ENCODE results near the gene ANKRD10.

Gene ANKRD10

GRCh38 chr13:110913322-110914080 is 1.4 kb downstream of the ANKRD10 start:
- Histone ChIP-seq H3K36me3 (ENCODE audit: insufficient read depth, low read length) (peaks cover 16% of the 10 kb centered on the region), H3K9ac (ENCODE audit: low read length) (peak overlapping the region; percentile 77), H3K9me3 (ENCODE audit: low read length) (no peaks in the 10 kb centered on the region), H3K4me3 (ENCODE audit: low read depth in 1 of 2, low read length in 2 of 2) (peak overlapping the region; percentile 88 to 93), H3K4me1 (ENCODE audit: insufficient read depth, low read length) (peaks cover 44% of the 10 kb centered on the region), H3K27ac (ENCODE audit: low read depth, low read length) (peak overlapping the region; percentile 97), H3K27me3 (ENCODE audit: control insufficient read depth in 1 of 2, insufficient read depth in 2 of 2, low read length in 2 of 2) (no peaks in the 10 kb centered on the region)

GRCh38 chr13:110912651-110913051 is 2.2 kb downstream of the ANKRD10 start:
- peak overlapping the region; percentile 77 for H3K9ac ChIP-seq (ENCODE audit: low read length)
- peaks cover 18% of the 10 kb centered on the region for H3K36me3 ChIP-seq (ENCODE audit: insufficient read depth, low read length)
- H3K27ac ChIP-seq (ENCODE audit: low read depth, low read length), result peak overlapping the region; percentile 97
- no peaks in the 10 kb centered on the region for H3K9me3 ChIP-seq (ENCODE audit: low read length)
- peaks cover 53% of the 10 kb centered on the region for H3K4me1 ChIP-seq (ENCODE audit: insufficient read depth, low read length)
- H3K4me3 ChIP-seq (ENCODE audit: low read depth in 1 of 2, low read length in 2 of 2), result peak overlapping the region in 1 of 2 donors; percentile 88
- H3K27me3 ChIP-seq (ENCODE audit: control insufficient read depth in 1 of 2, insufficient read depth in 2 of 2, low read length in 2 of 2), result no peaks in the 10 kb centered on the region

- Histone ChIP-seq H3K27ac (ENCODE audit: low read depth, low read length) (peak overlapping the region; percentile 97), H3K4me3 (ENCODE audit: low read depth in 1 of 2, low read length in 2 of 2) (peak overlapping the region in 1 of 2 donors; percentile 88), H3K9ac (ENCODE audit: low read length) (peak overlapping the region; percentile 77), H3K4me1 (ENCODE audit: insufficient read depth, low read length) (peaks cover 58% of the 10 kb centered on the region), H3K36me3 (ENCODE audit: insufficient read depth, low read length) (peaks cover 18% of the 10 kb centered on the region), H3K9me3 (ENCODE audit: low read length) (no peaks in the 10 kb centered on the region), H3K27me3 (ENCODE audit: control insufficient read depth in 1 of 2, insufficient read depth in 2 of 2, low read length in 2 of 2) (no peaks in the 10 kb centered on the region)
Measured at GRCh38 chr13:110911880-110912279, 3.0 kb downstream of the ANKRD10 start.

- Histone ChIP-seq H3K27ac (ENCODE audit: low read depth, low read length) (no peak overlapping the region), H3K9me3 (ENCODE audit: low read length) (no peaks in the 10 kb centered on the region), H3K9ac (ENCODE audit: low read length) (no peak overlapping the region), H3K36me3 (ENCODE audit: insufficient read depth, low read length) (peaks cover 18% of the 10 kb centered on the region), H3K27me3 (ENCODE audit: control insufficient read depth in 1 of 2, insufficient read depth in 2 of 2, low read length in 2 of 2) (no peaks in the 10 kb centered on the region), H3K4me3 (ENCODE audit: low read depth in 1 of 2, low read length in 2 of 2) (no peak overlapping the region), H3K4me1 (ENCODE audit: insufficient read depth, low read length) (peaks cover 65% of the 10 kb centered on the region)
Measured at GRCh38 chr13:110910013-110910890, 4.6 kb downstream of the ANKRD10 start.

GRCh38 chr13:110907951-110908898 is 6.6 kb downstream of the ANKRD10 start:
- no peak overlapping the region for H3K9ac ChIP-seq (ENCODE audit: low read length)
- no peak overlapping the region for H3K4me3 ChIP-seq (ENCODE audit: low read depth in 1 of 2, low read length in 2 of 2)
- H3K4me1 ChIP-seq (ENCODE audit: insufficient read depth, low read length), result peaks cover 60% of the 10 kb centered on the region
- no peaks in the 10 kb centered on the region for H3K9me3 ChIP-seq (ENCODE audit: low read length)
- H3K36me3 ChIP-seq (ENCODE audit: insufficient read depth, low read length), result peaks cover 27% of the 10 kb centered on the region
- no peak overlapping the region for H3K27ac ChIP-seq (ENCODE audit: low read depth, low read length)
- no peaks in the 10 kb centered on the region for H3K27me3 ChIP-seq (ENCODE audit: control insufficient read depth in 1 of 2, insufficient read depth in 2 of 2, low read length in 2 of 2)

GRCh38 chr13:110907301-110907700 is 7.6 kb downstream of the ANKRD10 start:
- Histone ChIP-seq H3K4me3 (ENCODE audit: low read depth in 1 of 2, low read length in 2 of 2) (no peak overlapping the region), H3K9ac (ENCODE audit: low read length) (no peak overlapping the region), H3K36me3 (ENCODE audit: insufficient read depth, low read length) (peaks cover 36% of the 10 kb centered on the region), H3K9me3 (ENCODE audit: low read length) (no peaks in the 10 kb centered on the region), H3K27ac (ENCODE audit: low read depth, low read length) (no peak overlapping the region), H3K4me1 (ENCODE audit: insufficient read depth, low read length) (peaks cover 55% of the 10 kb centered on the region), H3K27me3 (ENCODE audit: control insufficient read depth in 1 of 2, insufficient read depth in 2 of 2, low read length in 2 of 2) (no peaks in the 10 kb centered on the region)

- Histone ChIP-seq H3K9ac (ENCODE audit: low read length) (no peak overlapping the region), H3K36me3 (ENCODE audit: insufficient read depth, low read length) (peaks cover 36% of the 10 kb centered on the region), H3K4me1 (ENCODE audit: insufficient read depth, low read length) (peaks cover 39% of the 10 kb centered on the region), H3K27me3 (ENCODE audit: control insufficient read depth in 1 of 2, insufficient read depth in 2 of 2, low read length in 2 of 2) (no peaks in the 10 kb centered on the region), H3K4me3 (ENCODE audit: low read depth in 1 of 2, low read length in 2 of 2) (no peak overlapping the region), H3K9me3 (ENCODE audit: low read length) (no peaks in the 10 kb centered on the region), H3K27ac (ENCODE audit: low read depth, low read length) (no peak overlapping the region)
Measured at GRCh38 chr13:110904748-110905147, 10.1 kb downstream of the ANKRD10 start.

GRCh38 chr13:110902370-110902769 is 12.5 kb downstream of the ANKRD10 start:
- H3K4me1 ChIP-seq (ENCODE audit: insufficient read depth, low read length), result peaks cover 16% of the 10 kb centered on the region
- H3K9ac ChIP-seq (ENCODE audit: low read length), result no peak overlapping the region
- H3K4me3 ChIP-seq (ENCODE audit: low read depth in 1 of 2, low read length in 2 of 2), result no peak overlapping the region
- no peaks in the 10 kb centered on the region for H3K9me3 ChIP-seq (ENCODE audit: low read length)
- H3K27me3 ChIP-seq (ENCODE audit: control insufficient read depth in 1 of 2, insufficient read depth in 2 of 2, low read length in 2 of 2), result no peaks in the 10 kb centered on the region
- H3K27ac ChIP-seq (ENCODE audit: low read depth, low read length), result no peak overlapping the region
- H3K36me3 ChIP-seq (ENCODE audit: insufficient read depth, low read length), result peaks cover 30% of the 10 kb centered on the region

- H3K4me1 ChIP-seq (ENCODE audit: insufficient read depth, low read length), result peaks cover 3% of the 10 kb centered on the region
- no peaks in the 10 kb centered on the region for H3K9me3 ChIP-seq (ENCODE audit: low read length)
- no peak overlapping the region for H3K4me3 ChIP-seq (ENCODE audit: low read depth in 1 of 2, low read length in 2 of 2)
- peaks cover 24% of the 10 kb centered on the region for H3K36me3 ChIP-seq (ENCODE audit: insufficient read depth, low read length)
- H3K27ac ChIP-seq (ENCODE audit: low read depth, low read length), result no peak overlapping the region
- no peak overlapping the region for H3K9ac ChIP-seq (ENCODE audit: low read length)
- H3K27me3 ChIP-seq (ENCODE audit: control insufficient read depth in 1 of 2, insufficient read depth in 2 of 2, low read length in 2 of 2), result no peaks in the 10 kb centered on the region
Measured at GRCh38 chr13:110897521-110897920, 17.3 kb downstream of the ANKRD10 start.

- Histone ChIP-seq H3K4me3 (ENCODE audit: low read depth in 1 of 2, low read length in 2 of 2) (no peak overlapping the region), H3K4me1 (ENCODE audit: insufficient read depth, low read length) (no peaks in the 10 kb centered on the region), H3K27me3 (ENCODE audit: control insufficient read depth in 1 of 2, insufficient read depth in 2 of 2, low read length in 2 of 2) (no peaks in the 10 kb centered on the region), H3K27ac (ENCODE audit: low read depth, low read length) (no peak overlapping the region), H3K9me3 (ENCODE audit: low read length) (no peaks in the 10 kb centered on the region), H3K36me3 (ENCODE audit: insufficient read depth, low read length) (peaks cover 21% of the 10 kb centered on the region), H3K9ac (ENCODE audit: low read length) (no peak overlapping the region)
Measured at GRCh38 chr13:110897014-110897413, 17.9 kb downstream of the ANKRD10 start.

- Histone ChIP-seq H3K4me1 (ENCODE audit: insufficient read depth, low read length) (no peaks in the 10 kb centered on the region), H3K36me3 (ENCODE audit: insufficient read depth, low read length) (peaks cover 12% of the 10 kb centered on the region), H3K4me3 (ENCODE audit: low read depth in 1 of 2, low read length in 2 of 2) (no peak overlapping the region), H3K9ac (ENCODE audit: low read length) (no peak overlapping the region), H3K27me3 (ENCODE audit: control insufficient read depth in 1 of 2, insufficient read depth in 2 of 2, low read length in 2 of 2) (no peaks in the 10 kb centered on the region), H3K9me3 (ENCODE audit: low read length) (no peaks in the 10 kb centered on the region), H3K27ac (ENCODE audit: low read depth, low read length) (no peak overlapping the region)
Measured at GRCh38 chr13:110894086-110894485, 20.8 kb downstream of the ANKRD10 start.

Measured in muscle layer of colon (tissue), 2 donors.